GM23338 (cell line): ENCODE results near the gene ANKRD65. TPM values are rescaled to one million over a fixed set of nuclear protein-coding genes. Genes with fewer than 3 reads are reported as not detected.

Experiments used
- ATAC-seq: fragments of 200-7000 bp; cut with Tn5 transposase; 3 replicates; pipeline ENCODE4 v1.9.1; 2020
- DNase-seq: peaks from one replicate; pipeline ENCODE4 v3.0.0-alpha.2; 2015; ENCODE audit warnings: low spot score
- H2AFZ ChIP-seq: fragments of 200-600 bp; sonication (generic); 2 replicates; pipeline ENCODE4 v1.8.0; 2016; ENCODE audit warnings: antibody characterized with exemption, mild to moderate bottlenecking, moderate library complexity
- H3F3A ChIP-seq: fragments of 200-600 bp; sonication (generic); replicated peaks from 2 replicates; pipeline ENCODE4 v1.8.0; 2017; ENCODE audit warnings: antibody characterized with exemption, mixed run types, low read depth
- H3K27ac ChIP-seq: fragments of 200-600 bp; sonication (generic); 2 replicates; pipeline ENCODE4 v1.6.1; 2016; ENCODE audit warnings: low read depth
- H3K27me3 ChIP-seq: fragments of 200-600 bp; sonication (generic); 2 replicates; pipeline ENCODE4 v1.8.0; 2016; ENCODE audit warnings: mild to moderate bottlenecking, mixed run types, moderate library complexity; ENCODE audit not compliant: insufficient read depth
- H3K36me3 ChIP-seq: fragments of 200-600 bp; sonication (generic); 2 replicates; pipeline ENCODE4 v1.8.0; 2016; ENCODE audit warnings: mild to moderate bottlenecking; ENCODE audit not compliant: insufficient read depth
- H3K4me1 ChIP-seq: fragments of 200-600 bp; sonication (generic); 2 replicates; pipeline ENCODE4 v1.8.0; 2016; ENCODE audit warnings: mild to moderate bottlenecking, moderate library complexity; ENCODE audit not compliant: insufficient read depth
- H3K4me2 ChIP-seq: fragments of 200-600 bp; sonication (generic); 2 replicates; pipeline ENCODE4 v1.7.1; 2017; ENCODE audit warnings: mixed run types
- H3K4me3 ChIP-seq: fragments of 200-600 bp; sonication (generic); 2 replicates; pipeline ENCODE4 v1.6.1; 2016; ENCODE audit warnings: mixed run types
- H3K79me2 ChIP-seq: fragments of 200-600 bp; sonication (generic); replicated peaks from 2 replicates; pipeline ENCODE4 v1.8.0; 2017; ENCODE audit warnings: mild to moderate bottlenecking; ENCODE audit not compliant: insufficient read depth
- H3K9me2 ChIP-seq: fragments of 200-600 bp; sonication (generic); 2 replicates; pipeline ENCODE4 v1.8.0; 2017; ENCODE audit not compliant: insufficient read depth
- H4K20me1 ChIP-seq: fragments of 200-600 bp; sonication (generic); replicated peaks from 2 replicates; pipeline ENCODE4 v1.8.0; 2017; ENCODE audit warnings: mild to moderate bottlenecking; ENCODE audit not compliant: insufficient read depth
- H3K27ac Mint-ChIP-seq: 2 replicates; pipeline ENCODE4 v1.8.0; 2020; ENCODE audit warnings: inconsistent platforms, mild to moderate bottlenecking, moderate library complexity, mixed read lengths
- H3K27me3 Mint-ChIP-seq: 3 replicates; pipeline ENCODE4 v1.8.0; 2022; ENCODE audit warnings: low read depth, mild to moderate bottlenecking, moderate library complexity, mixed read lengths, inconsistent platforms; ENCODE audit not compliant: insufficient read depth, poor library complexity
- H3K36me3 Mint-ChIP-seq: 3 replicates; pipeline ENCODE4 v1.8.0; 2021; ENCODE audit warnings: low read depth, mild to moderate bottlenecking, inconsistent platforms, moderate library complexity, mixed read lengths
- H3K4me1 Mint-ChIP-seq: 3 replicates; pipeline ENCODE4 v1.8.0; 2020; ENCODE audit warnings: mild to moderate bottlenecking, inconsistent platforms, mixed read lengths
- H3K4me3 Mint-ChIP-seq: 3 replicates; pipeline ENCODE4 v1.8.0; 2021; ENCODE audit warnings: moderate library complexity, mild to moderate bottlenecking, inconsistent platforms, mixed read lengths
- H3K9me3 Mint-ChIP-seq: 3 replicates; pipeline ENCODE4 v1.8.0; 2020; ENCODE audit warnings: moderate library complexity, mild to moderate bottlenecking, inconsistent platforms, mixed read lengths
- CREB1 ChIP-seq: fragments of 250-450 bp; sonication (Bioruptor Pico); IDR thresholded peaks from 2 replicates; pipeline ENCODE4 v1.5.0; 2020; ENCODE audit warnings: low read depth, mild to moderate bottlenecking, moderate library complexity
- EZH2 ChIP-seq: fragments of 200-600 bp; sonication (generic); IDR thresholded peaks from one replicate; pipeline ENCODE4 v1.8.0; 2017; ENCODE audit warnings: antibody characterized with exemption, mild to moderate bottlenecking, low read depth; ENCODE audit not compliant: unreplicated experiment
- EZH2phosphoT487 ChIP-seq: fragments of 200-600 bp; sonication (generic); IDR thresholded peaks from one replicate; pipeline ENCODE4 v1.8.1; 2018; ENCODE audit warnings: antibody characterized with exemption; ENCODE audit not compliant: unreplicated experiment
- JUNB ChIP-seq: IDR thresholded peaks from one replicate; pipeline ENCODE4 v1.6.1; 2016; ENCODE audit warnings: antibody characterized with exemption; ENCODE audit not compliant: unreplicated experiment
- NANOG ChIP-seq: IDR thresholded peaks from 2 replicates; pipeline ENCODE4 v1.6.1; 2016; ENCODE audit warnings: antibody characterized with exemption, borderline replicate concordance
- POLR2AphosphoS5 ChIP-seq: IDR thresholded peaks from 2 replicates; pipeline ENCODE4 v1.6.1; 2016; ENCODE audit warnings: antibody characterized with exemption, low read depth
- STAT1 ChIP-seq: IDR thresholded peaks from one replicate; pipeline ENCODE4 v1.6.1; 2016; ENCODE audit warnings: antibody characterized with exemption; ENCODE audit not compliant: unreplicated experiment
- ZNF114 ChIP-seq: fragments of 250-450 bp; sonication (Bioruptor Pico); IDR thresholded peaks from 2 replicates; pipeline ENCODE4 v1.5.0; 2020; ENCODE audit warnings: mild to moderate bottlenecking, moderate library complexity
- ZNF331 ChIP-seq: fragments of 250-450 bp; sonication (Bioruptor Pico); IDR thresholded peaks from 2 replicates; pipeline ENCODE4 v1.5.0; 2020; ENCODE audit warnings: low read depth, mild to moderate bottlenecking, moderate library complexity
- polyA plus RNA-seq: library from polyadenylated mRNA; unstranded; fragments of >200 nt; fragmentation: Nextera tagmentation; extraction: Ambion mirVana; gene quantifications from 2 replicates; pipeline ENCODE4 v1.2.1, GENCODE V29; 2016
- total RNA-seq: library from RNA; depleted of rRNA; stranded (reverse); fragments of >200 nt; shearing (Covaris generic); gene quantifications from 2 replicates; pipeline ENCODE4 v1.2.3, GENCODE V29; 2014
- TF ChIP-seq, protein P1 (sequence below), 2 experiments: fragments of 200-600 bp in 1 of 2; sonication (generic) in 1 of 2; conservative IDR thresholded peaks; 2 replicates each; pipeline versions ENCODE4 v1.5.1 to v1.6.1; 2016 to 2017; ENCODE audit warnings: antibody characterized with exemption in 2 of 2, low read depth in 2 of 2, mild to moderate bottlenecking in 2 of 2, moderate library complexity in 1 of 2
- TF ChIP-seq, protein P2 (sequence below): IDR thresholded peaks from 2 replicates; pipeline ENCODE4 v1.6.1; 2016; ENCODE audit warnings: antibody characterized with exemption
- TF ChIP-seq, protein P3 (sequence below): fragments of 250-450 bp; sonication (Bioruptor Pico); IDR thresholded peaks from 2 replicates; pipeline ENCODE4 v1.5.0; 2020; ENCODE audit warnings: mild to moderate bottlenecking, moderate library complexity
- TF ChIP-seq, protein P4 (sequence below): IDR thresholded peaks from one replicate; pipeline ENCODE4 v1.6.1; 2018; ENCODE audit warnings: antibody characterized with exemption; ENCODE audit not compliant: unreplicated experiment

Gene ANKRD65
- total and polyA plus RNA-seq, 2 experiments from 2014 or later = 1.6 to 1.7 TPM

DNA sequence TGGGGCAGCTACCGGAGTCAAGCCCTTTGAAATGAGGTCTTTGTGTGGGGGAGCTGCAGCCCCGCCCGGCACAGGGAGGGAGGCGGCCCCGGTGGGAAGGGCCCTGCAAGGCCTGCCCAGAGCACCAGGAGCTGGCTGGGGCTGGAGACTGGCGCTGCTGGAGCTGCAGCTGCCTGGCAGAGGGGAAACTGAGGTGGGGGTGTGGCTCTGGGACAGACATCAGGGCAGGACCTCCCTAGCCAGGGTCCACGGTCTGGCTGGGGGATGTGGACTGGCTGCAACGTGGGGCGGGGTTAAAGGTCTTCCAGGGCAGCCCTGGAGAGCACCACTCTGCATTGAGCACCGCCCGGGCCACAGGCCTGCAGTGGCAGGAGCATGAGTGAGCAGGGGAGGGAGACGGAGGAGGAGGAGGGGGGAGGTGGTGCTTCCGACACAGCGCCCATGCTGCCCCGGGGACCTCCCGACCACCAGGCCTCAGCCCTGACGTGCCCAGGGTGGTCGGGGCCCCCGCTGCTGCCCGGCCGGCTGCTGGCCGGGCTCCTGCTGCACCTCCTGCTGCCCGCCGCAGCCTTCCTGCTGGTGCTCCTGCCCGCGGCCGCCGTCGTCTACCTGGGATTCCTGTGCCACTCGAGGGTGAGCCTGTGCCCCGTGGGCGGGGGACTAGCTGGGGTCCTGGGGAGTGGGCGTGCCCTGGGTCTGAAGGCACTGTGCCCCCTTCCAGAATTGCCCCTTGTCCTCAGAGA, 4.8 kb upstream of the ANKRD65 start:
- Histone ChIP-seq H3K79me2 (no peaks in the 10 kb centered on the region), H3K27ac (no peak overlapping the region), H3K4me1 (peaks cover 39% of the 10 kb centered on the region), H3K27me3 (no peaks in the 10 kb centered on the region), H3K4me2 (peak overlapping the region; percentile 72), H3K4me3 (peak overlapping the region; percentile 46), H2AFZ (no peak overlapping the region), H3F3A (peaks cover 28% of the 10 kb centered on the region), H4K20me1 (no peaks in the 10 kb centered on the region), H3K36me3 (no peaks in the 10 kb centered on the region), H3K9me2 (no peaks in the 10 kb centered on the region)
- Mint-ChIP-seq H3K4me1 (peaks cover 42% of the 10 kb centered on the region), H3K9me3 (peaks cover 10% of the 10 kb centered on the region), H3K27ac (0 out of 2 replicates have a peak overlapping the region, but pooled peaks have one; percentile 52), H3K4me3 (peak overlapping the region; percentile 44), H3K36me3 (peaks cover 4% of the 10 kb centered on the region; the same call in 2 of the 3 replicates), H3K27me3 (peaks cover 25% of the 10 kb centered on the region)
- TF ChIP-seq, protein P1, sequence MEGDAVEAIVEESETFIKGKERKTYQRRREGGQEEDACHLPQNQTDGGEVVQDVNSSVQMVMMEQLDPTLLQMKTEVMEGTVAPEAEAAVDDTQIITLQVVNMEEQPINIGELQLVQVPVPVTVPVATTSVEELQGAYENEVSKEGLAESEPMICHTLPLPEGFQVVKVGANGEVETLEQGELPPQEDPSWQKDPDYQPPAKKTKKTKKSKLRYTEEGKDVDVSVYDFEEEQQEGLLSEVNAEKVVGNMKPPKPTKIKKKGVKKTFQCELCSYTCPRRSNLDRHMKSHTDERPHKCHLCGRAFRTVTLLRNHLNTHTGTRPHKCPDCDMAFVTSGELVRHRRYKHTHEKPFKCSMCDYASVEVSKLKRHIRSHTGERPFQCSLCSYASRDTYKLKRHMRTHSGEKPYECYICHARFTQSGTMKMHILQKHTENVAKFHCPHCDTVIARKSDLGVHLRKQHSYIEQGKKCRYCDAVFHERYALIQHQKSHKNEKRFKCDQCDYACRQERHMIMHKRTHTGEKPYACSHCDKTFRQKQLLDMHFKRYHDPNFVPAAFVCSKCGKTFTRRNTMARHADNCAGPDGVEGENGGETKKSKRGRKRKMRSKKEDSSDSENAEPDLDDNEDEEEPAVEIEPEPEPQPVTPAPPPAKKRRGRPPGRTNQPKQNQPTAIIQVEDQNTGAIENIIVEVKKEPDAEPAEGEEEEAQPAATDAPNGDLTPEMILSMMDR (conservative IDR thresholded peaks at IDR 0.05; ENCODE audit: low read depth in 2 of 2) = no peak
- TF ChIP-seq ZNF114 (CRISPR knock-in tag) (no peak), EZH2 (no peak), POLR2AphosphoS5 (no peak; the same call in 1 of the 2 replicates), ZNF331 (CRISPR knock-in tag) (no peak), CREB1 (CRISPR knock-in tag) (no peak), EZH2phosphoT487 (no peak), STAT1 (no peak), NANOG (no peak), JUNB (no peak)
- TF ChIP-seq, protein P2, sequence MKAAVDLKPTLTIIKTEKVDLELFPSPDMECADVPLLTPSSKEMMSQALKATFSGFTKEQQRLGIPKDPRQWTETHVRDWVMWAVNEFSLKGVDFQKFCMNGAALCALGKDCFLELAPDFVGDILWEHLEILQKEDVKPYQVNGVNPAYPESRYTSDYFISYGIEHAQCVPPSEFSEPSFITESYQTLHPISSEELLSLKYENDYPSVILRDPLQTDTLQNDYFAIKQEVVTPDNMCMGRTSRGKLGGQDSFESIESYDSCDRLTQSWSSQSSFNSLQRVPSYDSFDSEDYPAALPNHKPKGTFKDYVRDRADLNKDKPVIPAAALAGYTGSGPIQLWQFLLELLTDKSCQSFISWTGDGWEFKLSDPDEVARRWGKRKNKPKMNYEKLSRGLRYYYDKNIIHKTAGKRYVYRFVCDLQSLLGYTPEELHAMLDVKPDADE = no peak
- TF ChIP-seq, protein P3, sequence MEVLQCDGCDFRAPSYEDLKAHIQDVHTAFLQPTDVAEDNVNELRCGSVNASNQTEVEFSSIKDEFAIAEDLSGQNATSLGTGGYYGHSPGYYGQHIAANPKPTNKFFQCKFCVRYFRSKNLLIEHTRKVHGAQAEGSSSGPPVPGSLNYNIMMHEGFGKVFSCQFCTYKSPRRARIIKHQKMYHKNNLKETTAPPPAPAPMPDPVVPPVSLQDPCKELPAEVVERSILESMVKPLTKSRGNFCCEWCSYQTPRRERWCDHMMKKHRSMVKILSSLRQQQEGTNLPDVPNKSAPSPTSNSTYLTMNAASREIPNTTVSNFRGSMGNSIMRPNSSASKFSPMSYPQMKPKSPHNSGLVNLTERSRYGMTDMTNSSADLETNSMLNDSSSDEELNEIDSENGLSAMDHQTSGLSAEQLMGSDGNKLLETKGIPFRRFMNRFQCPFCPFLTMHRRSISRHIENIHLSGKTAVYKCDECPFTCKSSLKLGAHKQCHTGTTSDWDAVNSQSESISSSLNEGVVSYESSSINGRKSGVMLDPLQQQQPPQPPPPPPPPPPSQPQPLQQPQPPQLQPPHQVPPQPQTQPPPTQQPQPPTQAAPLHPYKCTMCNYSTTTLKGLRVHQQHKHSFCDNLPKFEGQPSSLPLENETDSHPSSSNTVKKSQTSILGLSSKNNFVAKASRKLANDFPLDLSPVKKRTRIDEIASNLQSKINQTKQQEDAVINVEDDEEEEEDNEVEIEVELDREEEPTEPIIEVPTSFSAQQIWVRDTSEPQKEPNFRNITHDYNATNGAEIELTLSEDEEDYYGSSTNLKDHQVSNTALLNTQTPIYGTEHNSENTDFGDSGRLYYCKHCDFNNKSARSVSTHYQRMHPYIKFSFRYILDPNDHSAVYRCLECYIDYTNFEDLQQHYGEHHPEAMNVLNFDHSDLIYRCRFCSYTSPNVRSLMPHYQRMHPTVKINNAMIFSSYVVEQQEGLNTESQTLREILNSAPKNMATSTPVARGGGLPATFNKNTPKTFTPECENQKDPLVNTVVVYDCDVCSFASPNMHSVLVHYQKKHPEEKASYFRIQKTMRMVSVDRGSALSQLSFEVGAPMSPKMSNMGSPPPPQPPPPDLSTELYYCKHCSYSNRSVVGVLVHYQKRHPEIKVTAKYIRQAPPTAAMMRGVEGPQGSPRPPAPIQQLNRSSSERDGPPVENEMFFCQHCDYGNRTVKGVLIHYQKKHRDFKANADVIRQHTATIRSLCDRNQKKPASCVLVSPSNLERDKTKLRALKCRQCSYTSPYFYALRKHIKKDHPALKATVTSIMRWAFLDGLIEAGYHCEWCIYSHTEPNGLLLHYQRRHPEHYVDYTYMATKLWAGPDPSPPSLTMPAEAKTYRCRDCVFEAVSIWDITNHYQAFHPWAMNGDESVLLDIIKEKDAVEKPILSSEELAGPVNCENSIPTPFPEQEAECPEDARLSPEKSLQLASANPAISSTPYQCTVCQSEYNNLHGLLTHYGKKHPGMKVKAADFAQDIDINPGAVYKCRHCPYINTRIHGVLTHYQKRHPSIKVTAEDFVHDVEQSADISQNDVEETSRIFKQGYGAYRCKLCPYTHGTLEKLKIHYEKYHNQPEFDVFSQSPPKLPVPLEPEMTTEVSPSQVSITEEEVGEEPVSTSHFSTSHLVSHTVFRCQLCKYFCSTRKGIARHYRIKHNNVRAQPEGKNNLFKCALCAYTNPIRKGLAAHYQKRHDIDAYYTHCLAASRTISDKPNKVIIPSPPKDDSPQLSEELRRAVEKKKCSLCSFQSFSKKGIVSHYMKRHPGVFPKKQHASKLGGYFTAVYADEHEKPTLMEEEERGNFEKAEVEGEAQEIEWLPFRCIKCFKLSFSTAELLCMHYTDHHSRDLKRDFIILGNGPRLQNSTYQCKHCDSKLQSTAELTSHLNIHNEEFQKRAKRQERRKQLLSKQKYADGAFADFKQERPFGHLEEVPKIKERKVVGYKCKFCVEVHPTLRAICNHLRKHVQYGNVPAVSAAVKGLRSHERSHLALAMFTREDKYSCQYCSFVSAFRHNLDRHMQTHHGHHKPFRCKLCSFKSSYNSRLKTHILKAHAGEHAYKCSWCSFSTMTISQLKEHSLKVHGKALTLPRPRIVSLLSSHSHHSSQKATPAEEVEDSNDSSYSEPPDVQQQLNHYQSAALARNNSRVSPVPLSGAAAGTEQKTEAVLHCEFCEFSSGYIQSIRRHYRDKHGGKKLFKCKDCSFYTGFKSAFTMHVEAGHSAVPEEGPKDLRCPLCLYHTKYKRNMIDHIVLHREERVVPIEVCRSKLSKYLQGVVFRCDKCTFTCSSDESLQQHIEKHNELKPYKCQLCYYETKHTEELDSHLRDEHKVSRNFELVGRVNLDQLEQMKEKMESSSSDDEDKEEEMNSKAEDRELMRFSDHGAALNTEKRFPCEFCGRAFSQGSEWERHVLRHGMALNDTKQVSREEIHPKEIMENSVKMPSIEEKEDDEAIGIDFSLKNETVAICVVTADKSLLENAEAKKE = no peak
- TF ChIP-seq, protein P4, sequence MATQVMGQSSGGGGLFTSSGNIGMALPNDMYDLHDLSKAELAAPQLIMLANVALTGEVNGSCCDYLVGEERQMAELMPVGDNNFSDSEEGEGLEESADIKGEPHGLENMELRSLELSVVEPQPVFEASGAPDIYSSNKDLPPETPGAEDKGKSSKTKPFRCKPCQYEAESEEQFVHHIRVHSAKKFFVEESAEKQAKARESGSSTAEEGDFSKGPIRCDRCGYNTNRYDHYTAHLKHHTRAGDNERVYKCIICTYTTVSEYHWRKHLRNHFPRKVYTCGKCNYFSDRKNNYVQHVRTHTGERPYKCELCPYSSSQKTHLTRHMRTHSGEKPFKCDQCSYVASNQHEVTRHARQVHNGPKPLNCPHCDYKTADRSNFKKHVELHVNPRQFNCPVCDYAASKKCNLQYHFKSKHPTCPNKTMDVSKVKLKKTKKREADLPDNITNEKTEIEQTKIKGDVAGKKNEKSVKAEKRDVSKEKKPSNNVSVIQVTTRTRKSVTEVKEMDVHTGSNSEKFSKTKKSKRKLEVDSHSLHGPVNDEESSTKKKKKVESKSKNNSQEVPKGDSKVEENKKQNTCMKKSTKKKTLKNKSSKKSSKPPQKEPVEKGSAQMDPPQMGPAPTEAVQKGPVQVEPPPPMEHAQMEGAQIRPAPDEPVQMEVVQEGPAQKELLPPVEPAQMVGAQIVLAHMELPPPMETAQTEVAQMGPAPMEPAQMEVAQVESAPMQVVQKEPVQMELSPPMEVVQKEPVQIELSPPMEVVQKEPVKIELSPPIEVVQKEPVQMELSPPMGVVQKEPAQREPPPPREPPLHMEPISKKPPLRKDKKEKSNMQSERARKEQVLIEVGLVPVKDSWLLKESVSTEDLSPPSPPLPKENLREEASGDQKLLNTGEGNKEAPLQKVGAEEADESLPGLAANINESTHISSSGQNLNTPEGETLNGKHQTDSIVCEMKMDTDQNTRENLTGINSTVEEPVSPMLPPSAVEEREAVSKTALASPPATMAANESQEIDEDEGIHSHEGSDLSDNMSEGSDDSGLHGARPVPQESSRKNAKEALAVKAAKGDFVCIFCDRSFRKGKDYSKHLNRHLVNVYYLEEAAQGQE = no peak
- peak; percentile 48 for ATAC-seq
- peak; percentile 69 for DNase-seq
